ENCODE data around the gene SERPINA9.
A peak's percentile ranks its signal among the peaks of the same experiment; 100 is the strongest.
"Not testable (repeated sequence)": the region's sequence is repeated elsewhere in the genome, so short reads cannot be mapped to it uniquely, and the experiment has no call there.

SERPINA9 gene

GRCh38 chr14:94485944-94486841 lies 10.2 kb upstream of the SERPINA9 start:
- DNase-seq (ENCODE audit: low spot score), result peak; percentile 16

DNA sequence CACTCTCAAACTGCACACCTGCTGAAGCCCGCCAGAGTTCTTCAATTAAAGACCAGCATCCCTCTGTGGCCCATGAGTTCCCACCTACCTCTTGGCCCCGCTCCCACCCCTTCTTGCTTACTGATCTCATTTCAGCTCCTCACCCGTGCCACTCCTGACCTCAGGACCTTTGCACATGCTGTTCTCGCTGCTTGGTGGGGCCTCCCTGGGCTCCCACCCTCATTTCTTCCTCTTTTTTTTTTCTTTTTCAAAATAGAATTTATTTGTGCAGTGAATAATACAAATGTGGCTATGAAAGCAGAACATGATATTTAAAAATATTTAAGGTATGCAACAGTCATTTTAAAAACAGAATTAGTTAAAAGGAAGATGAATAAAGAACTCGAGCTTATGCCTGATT lies 8.5 kb upstream of the SERPINA9 start:
- no peak for DNase-seq (ENCODE audit: low spot score)

DNA sequence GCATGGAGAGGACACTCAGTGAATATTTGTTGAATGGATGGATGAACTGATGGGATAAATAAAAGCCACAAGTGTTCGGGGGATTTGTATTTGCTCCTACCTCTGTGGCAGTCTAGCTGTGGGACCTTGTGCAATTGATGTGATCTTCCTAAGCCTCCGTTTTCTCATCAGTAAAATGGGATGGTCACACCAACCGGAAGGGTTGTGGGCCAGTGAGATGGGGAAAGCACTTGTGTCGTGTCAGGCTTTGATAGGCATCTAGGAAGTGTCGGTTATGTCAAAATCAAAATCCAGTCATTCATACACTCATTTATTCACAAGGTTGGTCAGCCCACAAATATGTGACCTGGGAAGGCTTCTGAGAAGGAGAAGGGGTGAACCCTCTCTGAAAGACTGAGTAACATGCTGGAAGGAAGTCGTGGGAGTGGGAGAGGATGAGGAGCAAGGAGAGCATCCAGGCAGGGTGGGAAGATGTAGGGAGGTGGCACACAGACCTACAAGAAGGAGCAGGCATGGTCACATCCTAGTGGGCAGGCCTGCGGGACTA lies 7.8 kb upstream of the SERPINA9 start:
- no peak for DNase-seq (ENCODE audit: low spot score)

GRCh38 chr14:94483071-94483451 lies 7.1 kb upstream of the SERPINA9 start:
- DNase-seq (ENCODE audit: low spot score), result no peak

DNA sequence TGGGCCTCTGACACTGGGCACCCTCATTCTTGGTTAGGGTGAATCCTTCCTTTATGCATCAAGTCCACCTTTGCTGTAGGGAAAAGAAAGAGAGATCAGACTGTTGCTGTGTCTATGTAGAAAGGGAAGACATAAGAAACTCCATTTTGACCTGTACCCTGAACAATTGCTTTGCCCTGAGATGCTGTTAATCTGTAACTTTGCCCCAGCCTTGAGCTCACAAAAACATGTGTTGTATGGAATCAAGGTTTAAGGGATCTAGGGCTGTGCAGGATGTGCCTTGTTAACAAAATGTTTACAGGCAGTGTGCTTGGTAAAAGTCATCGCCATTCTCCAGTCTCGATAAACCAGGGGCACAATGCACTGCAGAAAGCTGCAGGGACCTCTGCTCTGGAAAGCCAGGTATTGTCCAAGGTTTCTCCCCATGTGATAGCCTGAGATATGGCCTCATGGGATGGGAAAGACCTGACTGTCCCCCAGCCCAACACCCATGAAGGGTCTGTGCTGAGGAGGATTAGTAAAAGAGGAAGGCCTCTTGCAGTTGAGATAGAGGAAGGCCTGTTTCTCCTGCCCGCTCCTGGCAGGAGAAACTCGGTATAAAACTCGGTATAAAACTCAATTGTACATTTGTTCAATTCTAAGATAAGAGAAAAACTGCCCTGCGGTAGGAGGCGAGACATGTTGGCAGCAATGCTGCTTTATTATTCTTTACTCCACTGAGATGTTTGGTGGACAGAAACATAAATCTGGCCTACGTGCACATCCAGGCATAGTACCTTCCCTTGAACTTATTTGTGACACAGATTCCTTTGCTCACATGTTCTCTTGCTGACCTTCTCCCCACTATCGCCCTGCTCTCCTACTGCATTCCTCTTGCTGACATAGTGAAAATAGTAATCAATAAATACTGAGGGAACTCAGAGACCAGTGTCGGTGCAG lies 6.4 kb upstream of the SERPINA9 start:
- not testable (repeated sequence) for DNase-seq (ENCODE audit: low spot score)

- DNase-seq (ENCODE audit: low spot score), result no peak
Measured at GRCh38 chr14:94481468-94482131, 5.6 kb upstream of the SERPINA9 start.

DNA sequence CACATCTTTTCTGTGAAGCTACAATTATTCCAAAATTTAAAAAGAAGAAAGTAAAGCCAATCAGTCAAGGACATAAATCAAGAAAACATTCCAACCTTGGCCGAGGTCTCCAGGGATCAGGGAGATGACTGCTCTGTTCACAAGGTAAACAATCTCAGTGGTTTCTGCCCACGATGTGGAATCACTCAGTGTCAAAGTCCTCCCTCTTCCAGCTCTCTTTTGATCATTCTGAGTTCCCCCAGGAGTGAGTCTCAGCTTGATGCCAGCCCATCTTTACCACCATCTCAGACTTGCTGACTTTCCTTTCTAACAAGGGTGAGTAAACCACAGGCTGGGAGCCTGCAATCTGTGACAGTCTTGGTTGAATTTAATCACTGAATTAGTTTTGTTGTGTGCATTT lies 4.8 kb upstream of the SERPINA9 start:
- no peak for DNase-seq (ENCODE audit: low spot score)

- DNase-seq (ENCODE audit: low spot score), result no peak
Measured at GRCh38 chr14:94478420-94478819, 2.4 kb upstream of the SERPINA9 start.

DNA sequence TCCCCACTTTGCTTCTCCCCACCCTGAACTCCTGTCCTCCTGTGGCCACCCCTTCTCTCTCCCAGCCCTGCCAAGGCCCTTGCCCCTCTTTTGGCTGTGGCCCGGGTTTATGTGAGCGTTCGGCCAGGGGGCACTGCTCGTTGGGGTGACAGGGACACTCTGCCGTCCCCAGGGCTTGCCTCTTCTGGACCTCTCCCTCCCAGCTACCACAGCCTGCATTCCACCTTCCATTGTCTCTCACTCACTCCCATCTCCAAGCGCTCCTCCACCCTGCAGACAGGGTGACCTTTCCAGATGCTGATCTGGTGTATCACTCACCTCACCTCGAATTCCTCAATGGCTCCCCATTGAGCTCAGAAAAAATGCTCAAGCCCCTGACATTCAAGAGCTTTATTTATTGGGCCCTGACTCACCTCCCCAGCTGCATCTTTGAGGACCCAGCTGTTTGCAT lies 1.4 kb downstream of the SERPINA9 start:
- no peak for DNase-seq (ENCODE audit: low spot score)

GRCh38 chr14:94473666-94474410 lies 2.2 kb downstream of the SERPINA9 start:
- DNase-seq (ENCODE audit: low spot score), result no peak

GRCh38 chr14:94472842-94473241 lies 3.2 kb downstream of the SERPINA9 start:
- no peak for DNase-seq (ENCODE audit: low spot score)

DNA sequence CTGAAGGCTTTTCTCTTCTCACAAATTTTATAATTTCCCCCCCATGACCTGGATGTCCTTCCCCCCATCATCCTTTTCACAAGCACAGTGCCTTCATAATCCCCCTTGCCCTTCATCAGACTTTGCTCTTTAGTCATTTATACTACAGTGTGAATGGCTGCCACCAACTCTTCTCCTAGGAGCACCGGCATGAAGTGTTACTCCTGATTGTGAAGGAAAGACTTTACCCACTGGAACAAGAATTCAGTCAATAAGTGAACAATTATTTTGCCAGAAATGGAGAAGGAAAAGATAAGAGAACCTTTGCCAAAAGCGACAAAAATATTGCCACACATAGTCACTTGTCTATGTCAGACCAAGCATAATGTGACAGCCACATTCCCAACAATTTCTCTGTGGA lies 5.0 kb downstream of the SERPINA9 start:
- no peak for DNase-seq (ENCODE audit: low spot score)

- no peak for DNase-seq (ENCODE audit: low spot score)
Measured at GRCh38 chr14:94470311-94470710, 5.7 kb downstream of the SERPINA9 start.

GRCh38 chr14:94469261-94469660 lies 6.7 kb downstream of the SERPINA9 start:
- DNase-seq (ENCODE audit: low spot score), result no peak

GRCh38 chr14:94467728-94468520 lies 8.1 kb downstream of the SERPINA9 start:
- DNase-seq (ENCODE audit: low spot score), result no peak

DNA sequence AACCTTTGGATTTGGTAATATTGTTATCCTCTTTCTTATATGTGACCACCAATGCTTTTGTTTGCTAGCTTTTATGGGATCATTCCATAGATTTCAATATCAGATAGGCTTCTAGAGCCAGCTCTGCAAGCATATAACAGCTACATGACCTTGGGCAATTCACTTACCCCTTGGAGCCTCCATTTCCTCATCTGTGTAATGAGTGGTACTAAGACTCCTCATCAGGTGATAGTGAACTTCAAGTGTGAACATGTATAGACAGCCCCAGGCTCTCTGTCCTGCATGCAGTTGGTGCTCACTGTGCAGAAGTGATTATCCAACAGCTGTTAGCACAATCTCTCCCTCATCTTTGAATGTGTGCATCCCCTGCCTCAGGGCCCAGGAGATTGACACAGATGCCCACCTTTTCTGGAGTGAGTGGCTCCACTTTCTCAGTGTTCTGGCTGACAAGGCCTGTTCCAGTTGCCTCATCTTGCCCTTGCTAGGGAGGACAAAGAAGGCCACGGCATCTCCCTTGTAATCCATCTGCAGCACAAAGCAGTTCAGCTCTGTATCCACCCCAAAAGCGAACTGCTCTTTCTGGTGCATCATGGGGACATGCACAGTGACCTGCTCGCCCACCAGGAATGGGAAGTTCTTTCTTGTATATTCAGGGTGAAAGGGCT lies 9.2 kb downstream of the SERPINA9 start:
- no peak for DNase-seq (ENCODE audit: low spot score)

- no peak for DNase-seq (ENCODE audit: low spot score)
Measured at GRCh38 chr14:94465042-94465441, 11.0 kb downstream of the SERPINA9 start.

DNA sequence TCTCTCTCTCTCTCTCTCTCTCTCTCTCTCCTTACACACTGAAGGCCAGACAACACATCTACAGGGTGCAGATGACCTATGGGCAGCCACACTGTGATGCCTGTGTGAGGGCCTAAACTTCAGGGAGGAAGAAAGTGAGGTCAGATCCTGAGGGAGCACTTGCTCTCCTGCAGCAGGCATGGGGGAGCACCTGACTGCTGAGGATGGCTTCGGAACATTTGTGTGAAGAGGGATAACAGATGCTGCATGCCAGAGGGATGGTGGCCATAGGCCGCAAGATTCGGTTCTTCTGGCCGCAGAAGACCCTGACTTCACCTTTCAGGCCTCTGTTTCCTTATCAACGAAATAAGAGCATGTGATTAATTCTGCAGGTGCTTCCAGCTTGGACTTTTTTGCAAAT lies 11.7 kb downstream of the SERPINA9 start:
- no peak for DNase-seq (ENCODE audit: low spot score)

DNA sequence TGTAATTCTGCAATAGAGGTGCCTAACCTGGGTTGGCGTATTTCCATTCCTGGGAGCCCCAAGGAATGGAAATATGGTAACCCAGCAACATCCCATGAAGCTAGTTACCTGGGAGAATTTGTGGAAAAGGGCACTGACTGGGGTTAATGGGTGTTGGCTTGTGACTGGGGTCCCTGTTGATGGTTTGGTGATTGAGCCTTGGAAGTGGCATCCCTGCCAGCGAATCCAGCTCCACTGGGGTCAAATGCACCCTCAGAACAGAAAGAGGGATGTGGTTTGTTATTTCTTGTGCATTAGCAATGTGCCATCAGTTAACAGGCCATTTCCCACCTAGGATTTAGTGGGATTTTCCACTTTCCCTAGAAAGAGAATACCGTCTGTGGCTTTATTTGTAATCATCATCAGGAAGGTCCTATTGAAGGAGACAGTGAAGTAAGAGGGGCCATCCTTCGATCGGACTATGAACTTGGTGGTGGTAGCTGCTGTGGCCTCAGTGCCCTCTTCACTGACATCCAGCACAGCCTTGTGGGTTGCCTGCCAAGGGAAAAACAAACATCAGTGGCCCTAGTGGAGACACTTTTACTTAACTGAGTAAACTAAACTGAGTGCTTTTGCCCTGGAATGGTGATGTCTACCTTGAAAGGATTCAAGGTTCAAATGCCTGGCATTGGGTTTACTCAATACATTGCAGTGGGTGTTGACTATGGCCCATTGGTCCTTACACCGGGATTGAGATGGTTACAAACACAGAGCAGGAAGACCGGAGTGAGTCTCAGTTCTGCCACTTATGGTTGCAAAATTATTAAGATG lies 13.0 kb downstream of the SERPINA9 start:
- DNase-seq (ENCODE audit: low spot score), result no peak

All from CD4-positive, alpha-beta T cell treated with Interleukin-15 for 4 hours (primary cell).